GM21576 (cell line): ENCODE data around the gene CRYBG3.

Experiments
- ATAC-seq: cut with Tn5 transposase; IDR thresholded peaks from one replicate; pipeline ENCODE4 v1.9.1; 2021; ENCODE audit warnings: mild to moderate bottlenecking, moderate library complexity; ENCODE audit not compliant: unreplicated experiment

CRYBG3 gene

DNA sequence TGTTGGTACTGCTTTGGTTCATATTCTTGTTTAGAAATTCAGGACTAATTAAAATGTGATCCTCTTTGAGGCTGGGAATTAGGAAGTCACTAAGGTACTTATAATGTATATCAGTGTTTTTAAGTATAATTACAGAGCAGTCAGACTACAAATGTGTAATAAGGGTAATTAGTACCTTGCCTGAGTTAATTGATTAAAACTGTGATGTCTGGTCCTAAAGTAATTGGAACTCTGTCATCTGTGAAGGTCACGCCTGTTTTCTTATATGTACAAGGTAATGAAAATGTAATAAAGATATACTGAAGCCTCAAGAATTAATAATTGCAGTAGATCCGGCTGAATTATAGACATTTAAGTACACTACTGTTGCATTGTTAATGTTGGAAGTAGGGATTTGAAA is 117.6 kb downstream of the CRYBG3 start:
- no peak for ATAC-seq

DNA sequence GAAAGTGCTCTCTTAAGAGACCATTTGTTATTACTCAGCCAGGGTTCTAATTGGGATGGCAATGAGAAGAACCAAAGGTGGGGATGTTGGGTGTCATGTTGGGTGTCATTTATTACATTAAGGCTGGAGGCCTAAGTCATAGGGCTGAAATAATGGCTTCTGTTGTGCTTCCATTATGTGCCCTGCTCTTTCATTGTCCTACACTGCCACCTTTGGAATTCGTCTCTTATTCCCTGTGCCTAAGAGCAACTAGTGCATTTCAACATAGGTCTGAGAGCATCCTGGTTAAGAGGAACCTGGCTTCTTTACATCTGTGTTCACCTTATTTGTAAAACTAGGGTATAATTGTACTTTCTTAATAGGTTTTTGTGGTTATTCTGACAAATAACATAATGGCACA is 118.2 kb downstream of the CRYBG3 start:
- no peak for ATAC-seq

DNA sequence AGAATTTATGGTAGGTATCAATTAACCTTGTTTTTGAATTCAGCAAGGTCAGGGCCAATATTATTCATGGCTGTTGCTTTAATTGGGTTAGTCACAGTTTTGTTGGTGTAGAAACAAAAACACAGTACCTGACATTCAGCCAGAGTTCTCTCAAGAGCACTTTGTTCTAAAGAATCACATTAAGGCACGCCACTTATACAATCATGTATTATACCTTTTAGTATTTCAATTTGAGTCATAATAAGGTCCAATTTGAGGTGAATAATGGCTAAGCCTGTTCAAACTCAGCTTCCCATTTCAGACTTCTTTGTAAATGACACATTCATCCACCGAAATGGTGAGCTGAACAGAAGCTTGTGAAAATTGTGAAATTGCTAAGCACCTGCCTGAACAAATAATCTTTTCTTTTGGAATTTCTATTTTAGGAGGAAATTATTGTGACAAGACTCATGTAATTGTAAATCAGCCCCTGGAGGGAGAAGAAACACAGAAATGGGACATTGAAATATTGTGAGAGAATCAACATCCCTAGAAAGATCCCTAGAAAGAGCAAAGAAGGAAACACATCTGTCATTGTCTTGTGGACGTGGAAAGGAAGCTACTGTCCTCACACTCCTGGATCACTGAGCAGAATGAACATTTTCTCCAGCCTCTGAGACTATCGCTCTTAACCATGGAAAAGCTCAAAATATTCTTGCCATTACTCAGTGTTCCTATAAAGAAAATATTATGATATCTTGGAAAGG is 121.2 kb downstream of the CRYBG3 start:
- ATAC-seq, result no peak

DNA sequence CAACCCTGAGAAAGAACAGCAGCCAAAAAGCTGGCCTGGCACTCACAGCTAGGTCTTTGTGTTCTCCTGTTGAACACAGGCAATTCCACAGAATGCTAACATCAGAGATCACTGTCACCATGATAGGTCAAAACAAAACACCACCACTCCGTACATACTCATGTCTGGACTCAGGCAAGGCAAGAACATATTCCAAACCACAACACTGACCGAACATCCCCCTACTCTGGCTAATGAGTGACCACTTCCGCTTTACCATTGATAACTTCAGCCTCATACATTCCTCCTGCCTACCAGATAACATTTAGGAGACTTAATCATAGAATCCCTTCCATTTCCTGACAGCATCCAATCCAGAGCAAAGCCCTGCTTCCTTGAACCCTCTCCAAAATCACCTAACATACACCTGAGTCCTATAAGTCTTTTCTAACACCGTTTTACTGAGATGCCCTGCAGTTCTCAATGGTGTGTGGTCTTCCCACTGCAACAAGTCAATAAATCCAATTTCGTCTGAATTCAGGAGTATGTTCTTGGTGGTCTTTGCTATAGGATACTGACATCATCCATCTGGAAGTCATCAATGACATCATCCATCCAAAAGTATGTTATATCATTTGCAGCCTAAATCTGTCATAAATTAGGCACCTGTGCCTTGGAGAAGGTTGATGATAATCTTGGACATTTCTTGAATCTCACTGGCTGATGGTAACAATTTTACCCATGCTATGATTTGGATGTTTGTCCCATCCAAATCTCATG is 126.7 kb downstream of the CRYBG3 start:
- no peak for ATAC-seq

DNA sequence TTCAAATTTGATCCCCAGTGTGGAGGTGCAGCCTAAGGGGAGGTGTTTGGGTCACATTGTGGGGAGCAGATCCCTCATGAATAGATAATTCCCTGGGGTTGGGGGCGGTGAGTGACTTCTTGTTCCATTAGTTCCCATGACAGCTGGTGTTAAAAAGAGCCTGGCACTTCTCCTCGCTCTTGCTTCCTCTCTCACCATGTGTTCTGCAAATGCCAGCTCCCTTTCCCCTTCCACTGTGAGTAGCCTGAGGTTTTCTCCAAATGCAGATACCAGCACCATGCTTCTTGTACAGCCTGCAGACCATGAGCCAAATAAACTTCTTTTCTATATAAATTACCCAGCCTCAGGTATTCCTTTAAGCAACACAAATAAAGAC is 127.3 kb downstream of the CRYBG3 start:
- no peak for ATAC-seq

DNA sequence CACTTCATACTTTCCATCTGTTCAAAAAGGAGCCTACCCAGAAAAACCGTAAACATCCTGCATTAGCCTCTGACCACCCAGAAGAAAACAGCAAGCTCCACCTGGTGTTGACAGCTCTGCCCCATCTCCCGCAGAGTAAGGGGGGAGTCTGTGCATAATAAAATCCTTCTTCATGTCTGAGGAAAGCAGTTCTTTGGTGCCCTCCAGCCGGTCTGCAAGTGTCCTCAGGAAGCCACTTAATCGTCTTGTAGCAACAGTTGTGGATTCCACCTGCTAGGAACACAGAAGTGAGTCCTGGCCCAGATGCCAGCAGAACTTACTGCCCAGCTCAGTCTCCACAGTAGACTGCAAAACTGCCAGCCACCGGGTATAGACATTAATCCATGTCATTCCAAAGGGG is 127.9 kb downstream of the CRYBG3 start:
- no peak for ATAC-seq

DNA sequence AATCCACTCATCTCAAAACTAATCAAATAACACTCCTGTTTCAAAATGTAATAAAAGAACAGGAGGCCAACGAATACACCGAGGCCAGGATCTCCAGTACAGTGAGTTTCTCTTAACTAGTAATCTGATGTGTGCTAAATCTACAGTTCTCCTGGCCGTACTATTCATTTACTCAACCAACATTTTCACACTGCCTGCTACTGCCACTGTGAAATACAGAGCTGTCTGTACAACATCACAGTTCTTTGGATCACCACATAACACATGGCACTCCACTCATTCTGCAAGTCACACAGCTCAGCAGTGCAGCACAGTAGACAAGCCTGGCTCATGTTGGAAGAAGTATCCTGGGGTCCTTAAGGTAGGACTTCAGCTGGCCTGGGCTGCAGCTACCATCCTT is 128.5 kb downstream of the CRYBG3 start:
- ATAC-seq, result no peak

DNA sequence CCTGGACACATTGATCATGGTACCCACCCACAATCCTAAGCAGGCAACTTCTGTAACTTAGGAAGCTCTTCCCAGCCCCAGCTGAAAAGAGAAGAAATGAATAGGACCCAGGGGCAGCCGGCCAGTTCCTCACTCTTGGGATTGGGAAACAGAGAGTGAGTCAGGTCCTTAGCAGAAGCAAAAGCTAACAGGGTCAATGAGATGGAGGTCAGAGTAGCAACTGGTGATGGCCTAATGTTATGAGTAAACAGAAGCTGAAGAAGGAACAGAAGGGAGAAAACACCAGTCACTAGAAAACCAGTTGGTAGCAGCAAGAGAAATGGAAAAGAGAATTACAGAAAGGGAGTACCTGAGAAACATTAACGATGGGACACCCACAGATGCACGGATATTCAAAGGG is 130.5 kb downstream of the CRYBG3 start:
- no peak for ATAC-seq

DNA sequence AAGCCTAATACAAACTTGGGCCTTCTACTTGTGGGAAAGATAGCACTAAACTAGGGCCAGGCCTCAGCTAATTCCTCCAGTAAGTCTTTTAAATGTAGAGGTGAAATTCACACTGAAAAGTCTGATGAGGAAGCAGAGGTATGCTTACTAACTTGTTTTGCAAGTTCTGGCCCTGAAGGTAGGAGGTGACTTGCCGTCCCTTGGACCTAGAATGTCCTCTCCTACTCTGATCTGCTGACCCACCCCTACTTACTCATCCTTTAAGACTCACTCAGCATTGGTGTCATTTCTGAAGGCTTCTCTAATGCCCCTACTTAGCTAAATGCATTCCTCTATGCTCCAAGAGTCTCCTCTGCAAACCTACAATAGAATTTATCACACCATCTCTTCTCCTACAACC is 131.1 kb downstream of the CRYBG3 start:
- ATAC-seq, result no peak

DNA sequence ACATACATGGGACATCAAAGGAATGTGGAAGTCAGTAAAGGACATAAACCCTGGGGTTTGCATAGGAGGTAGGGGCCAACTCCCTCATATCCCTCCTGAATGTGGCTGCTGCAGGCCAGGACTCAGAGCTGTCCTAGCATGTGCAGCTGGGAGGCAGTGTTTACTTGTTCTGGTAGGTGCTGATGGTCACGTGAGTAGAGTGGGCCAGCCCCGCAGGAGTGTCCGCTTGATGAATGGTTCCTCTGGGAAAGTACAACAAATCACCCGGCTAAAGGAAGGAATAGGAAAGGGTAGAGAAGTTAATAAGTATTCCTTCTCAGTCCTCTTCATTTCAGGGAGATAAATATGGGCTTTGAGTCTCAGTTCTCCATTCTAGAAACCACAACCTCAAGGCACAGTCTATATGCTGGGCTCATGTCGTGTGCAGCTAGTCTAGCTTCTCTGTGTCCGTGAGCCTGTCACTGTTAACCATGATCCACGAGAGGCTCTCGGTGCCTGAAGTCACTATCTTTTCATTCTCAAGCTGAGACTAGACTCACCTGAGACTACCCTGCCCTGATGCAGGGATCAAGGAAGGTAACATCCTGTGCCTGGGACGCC is 132.5 kb downstream of the CRYBG3 start:
- peak; percentile 52 for ATAC-seq

DNA sequence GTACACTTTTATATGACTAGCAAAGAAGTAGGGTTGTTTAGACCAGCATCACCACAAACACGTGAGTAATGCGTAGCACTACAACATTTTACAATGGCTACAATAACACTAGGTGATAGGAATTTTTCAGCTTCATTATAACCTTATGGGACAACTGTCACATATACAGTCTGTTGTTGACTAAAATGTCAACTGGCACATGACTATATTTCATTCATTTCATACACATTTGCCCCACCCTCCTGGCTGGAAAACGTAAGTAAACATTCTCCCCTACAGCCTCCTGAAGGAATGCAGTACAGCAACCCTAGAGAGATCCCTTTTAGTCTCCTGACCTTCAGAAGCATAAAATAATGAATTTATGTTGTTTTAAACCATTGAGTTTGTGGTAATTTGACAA is 134.2 kb downstream of the CRYBG3 start:
- ATAC-seq, result no peak

DNA sequence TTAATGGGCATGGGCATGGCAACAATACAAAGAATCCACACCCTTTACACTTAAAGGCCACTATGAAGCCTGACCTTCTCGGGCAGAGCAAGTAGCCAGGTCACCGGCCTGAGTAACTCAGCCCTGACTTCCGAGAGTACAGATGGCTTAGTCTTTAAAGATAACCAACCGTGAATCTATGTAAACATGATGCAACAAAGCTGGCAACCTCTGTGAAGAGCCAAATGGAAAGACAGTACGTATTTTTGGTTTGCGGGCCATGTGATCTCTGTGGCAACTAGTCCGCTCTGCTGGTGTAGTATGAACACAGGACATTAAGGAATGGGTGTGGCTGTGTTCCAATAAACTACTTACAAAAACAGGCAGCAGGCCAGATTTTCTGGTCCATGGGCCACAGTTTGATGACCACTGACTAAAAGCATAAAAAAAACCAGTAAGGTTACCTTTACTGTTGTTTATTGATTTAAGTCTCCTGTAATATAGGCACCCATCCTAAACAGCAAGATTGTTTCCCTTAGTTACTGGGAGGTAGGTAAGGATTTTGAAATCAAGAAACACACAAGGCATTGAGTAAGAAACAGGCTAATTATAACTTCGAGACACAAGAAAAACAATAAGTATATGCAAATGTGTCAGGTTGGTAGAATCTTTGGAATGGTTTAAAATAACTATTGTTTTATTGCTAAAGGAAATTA is 136.0 kb downstream of the CRYBG3 start:
- no peak for ATAC-seq

DNA sequence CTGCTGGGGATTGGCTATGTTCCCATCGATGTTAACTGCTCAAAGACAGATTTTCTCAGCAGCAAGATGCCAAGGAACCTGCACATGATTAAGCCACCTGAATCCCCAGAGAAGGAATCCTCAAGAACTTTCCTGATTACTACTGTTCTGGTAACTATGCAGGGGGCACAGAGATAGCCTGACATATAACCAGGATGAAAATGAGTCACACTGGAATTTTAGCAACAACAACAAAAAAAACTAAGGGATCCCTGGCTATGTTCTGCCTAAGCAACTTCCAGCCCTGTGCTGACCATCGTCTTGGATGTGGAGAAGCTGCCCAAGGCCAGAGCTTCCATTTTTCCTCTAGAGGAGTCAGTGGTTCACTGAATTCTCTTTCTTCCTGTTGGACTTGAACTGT is 136.6 kb downstream of the CRYBG3 start:
- no peak for ATAC-seq

DNA sequence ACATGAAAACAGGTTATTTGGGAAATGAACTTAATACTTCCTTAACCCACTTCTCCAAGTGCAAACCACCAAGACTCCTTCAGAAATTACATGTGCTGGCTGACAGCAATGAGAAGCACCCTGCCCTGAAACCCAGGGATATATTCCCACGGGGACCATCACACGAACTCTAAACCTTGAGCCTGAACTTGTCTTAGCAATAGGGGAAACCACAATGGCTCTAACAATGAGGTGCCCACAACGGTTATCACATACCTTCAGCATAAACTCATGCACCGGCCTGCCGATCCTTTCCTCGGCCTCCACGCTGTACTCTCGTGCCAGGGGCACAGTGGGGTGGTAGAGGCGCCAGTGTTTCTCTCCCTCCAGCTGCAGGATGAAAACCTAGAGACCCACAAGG is 137.0 kb downstream of the CRYBG3 start:
- ATAC-seq, result no peak

DNA sequence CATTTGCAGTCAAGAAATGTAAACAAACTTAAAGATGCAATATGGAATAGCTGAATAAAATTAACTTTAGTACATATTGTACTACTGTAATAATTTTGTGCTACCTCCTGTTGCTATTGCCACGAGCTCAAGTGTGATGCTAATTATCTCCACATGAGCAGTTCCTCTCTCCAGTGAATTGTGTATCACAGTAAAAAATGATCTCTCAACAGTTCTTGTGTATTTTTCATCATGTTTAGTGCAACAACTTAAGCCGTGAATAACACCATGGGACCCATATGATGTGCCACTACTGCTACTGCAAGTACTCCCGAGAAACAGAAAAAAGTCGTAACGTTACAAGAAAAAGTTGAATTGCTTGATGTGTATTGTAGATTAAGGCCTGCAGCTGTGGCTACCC is 138.1 kb downstream of the CRYBG3 start:
- ATAC-seq, result no peak

DNA sequence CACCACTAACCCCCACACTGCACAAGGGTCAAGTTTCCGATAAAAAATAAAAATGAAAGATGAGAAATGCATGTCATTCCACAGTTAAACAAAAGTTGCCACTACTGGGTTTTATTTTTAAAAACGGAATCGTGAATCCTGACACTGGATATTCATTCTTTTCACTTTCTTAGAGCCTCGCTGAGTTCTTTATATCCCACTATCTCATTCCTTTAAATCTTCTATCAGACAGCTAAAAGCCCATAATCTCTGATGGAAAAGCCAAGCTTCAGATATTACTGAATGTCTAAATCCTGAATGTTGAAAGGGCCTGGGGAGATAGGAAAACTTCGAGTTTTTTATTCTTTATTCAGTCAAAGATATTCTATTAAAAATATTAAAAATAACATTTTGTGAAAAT is 138.7 kb downstream of the CRYBG3 start:
- ATAC-seq, result no peak

DNA sequence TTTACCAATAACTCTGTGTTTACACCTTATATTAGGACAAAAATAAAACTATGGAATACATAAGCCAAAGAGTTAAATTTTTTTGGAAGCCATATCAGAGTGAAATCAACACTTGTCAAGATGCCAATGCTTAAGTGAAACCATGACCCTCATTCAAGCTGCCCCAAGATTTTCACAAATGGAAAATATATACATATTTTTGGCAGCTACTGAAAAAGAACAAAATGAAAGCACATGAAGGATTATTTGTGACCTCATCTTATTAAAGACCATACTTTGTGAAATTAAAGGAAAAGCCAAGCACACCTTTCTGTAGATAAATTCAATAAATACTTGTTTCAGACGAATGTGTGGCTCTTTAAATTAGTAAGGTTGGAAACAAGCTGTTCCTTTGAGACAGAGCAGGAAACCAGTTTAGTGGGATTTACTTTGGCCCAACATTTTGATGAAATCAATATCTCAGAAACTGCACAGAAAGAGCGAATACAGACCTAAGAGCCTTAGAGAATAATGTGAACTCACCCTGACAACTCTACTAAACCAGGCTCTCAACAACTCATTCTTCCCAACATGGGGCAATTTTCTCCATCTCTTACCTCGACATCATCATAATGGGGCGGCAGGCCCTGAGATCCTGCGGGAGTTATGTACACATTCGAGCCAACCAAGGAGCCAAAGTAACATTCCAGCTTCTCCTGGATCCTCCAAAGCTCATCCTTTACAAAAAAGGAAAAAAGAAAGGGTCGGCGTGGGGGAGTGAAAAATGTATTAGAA is 139.4 kb downstream of the CRYBG3 start:
- no peak for ATAC-seq

DNA sequence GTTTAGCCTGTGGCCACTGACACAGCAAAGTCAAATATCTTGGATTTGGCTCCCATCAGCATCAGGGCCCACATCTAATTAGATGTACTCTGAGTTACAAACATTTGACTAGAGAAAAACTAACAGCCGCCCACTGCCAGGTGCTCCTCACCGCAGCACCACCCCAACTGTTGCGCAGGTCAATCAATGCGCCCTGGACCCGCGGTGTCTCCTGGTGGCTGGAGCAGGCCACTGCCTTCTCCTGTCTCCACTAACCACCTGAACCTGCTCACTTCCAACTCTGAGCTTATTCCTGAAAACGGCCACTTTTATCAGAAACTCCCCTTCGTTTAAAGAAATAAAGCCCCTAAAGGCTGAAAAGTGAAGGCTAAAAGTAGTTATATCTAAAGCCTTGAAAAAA is 146.2 kb downstream of the CRYBG3 start:
- ATAC-seq, result no peak

DNA sequence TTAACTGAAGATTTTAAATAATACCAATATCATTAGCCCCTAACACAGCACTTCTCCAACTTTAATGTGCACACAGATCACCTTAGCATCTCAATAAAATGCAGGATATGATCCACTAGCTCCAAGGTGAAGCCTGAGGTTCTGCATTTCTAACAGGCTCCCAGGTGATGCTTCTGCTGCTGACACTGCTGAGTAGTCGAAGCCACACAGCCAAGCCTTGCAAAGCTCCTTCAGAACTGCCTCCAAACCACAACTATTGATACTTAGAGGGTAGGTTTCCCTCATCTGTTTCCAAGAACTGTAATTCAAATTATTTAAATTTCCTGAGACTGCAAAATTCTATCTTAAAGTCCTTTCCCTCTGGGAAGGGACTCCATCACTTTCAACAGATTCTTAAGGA is 146.6 kb downstream of the CRYBG3 start:
- no peak for ATAC-seq

DNA sequence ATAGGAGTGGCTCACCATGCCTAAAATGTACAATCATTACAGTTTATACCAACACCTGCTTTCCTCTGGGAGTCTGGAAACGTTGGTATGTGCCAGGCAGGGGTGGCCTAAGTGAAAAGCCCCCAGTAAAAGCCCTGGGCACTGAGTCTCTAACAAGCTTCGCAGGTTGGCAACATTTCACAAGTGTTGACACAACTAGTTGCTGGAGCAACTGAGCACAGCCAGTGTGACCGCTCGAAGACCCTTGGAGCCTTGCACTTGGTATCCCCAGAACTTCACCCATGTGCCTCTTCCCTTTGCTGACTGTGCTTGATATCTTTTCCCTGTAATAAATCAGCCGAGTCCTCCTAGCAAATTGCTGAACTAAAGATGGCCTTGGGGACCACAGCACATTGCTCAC is 147.7 kb downstream of the CRYBG3 start:
- no peak for ATAC-seq

DNA sequence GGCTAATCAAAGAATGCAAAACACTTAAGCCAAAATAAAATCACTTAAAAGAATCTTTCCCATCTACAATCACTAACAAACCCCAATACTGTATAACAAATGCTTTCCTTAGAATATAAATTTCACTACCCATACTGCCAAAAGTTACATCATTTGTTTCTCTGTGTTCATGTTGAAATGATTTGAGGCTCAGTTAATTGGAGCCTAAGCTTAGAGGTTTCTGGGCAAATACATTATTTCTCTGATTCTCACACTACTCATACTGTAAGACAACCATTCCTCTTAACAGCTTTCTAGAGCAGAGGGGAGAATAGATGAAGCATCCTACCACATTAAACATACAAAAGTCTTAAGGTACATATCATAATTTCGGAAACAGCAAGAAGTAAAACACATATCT is 148.3 kb downstream of the CRYBG3 start:
- no peak for ATAC-seq
